Muscle of leg (tissue), 11 donors: Measurements from ENCODE around the gene PHLDA1. TPM values are rescaled to one million over a fixed set of nuclear protein-coding genes. Genes with fewer than 3 reads are reported as not detected.
"Not testable (repeated sequence)": the region's sequence is repeated elsewhere in the genome, so short reads cannot be mapped to it uniquely, and the experiment has no call there.

Experiments
- DNase-seq: peaks from one replicate; pipeline ENCODE4 v3.0.0; 2013
- H3K27ac ChIP-seq: one replicate; pipeline ENCODE4 v1.5.1; 2013; ENCODE audit warnings: mild to moderate bottlenecking, low read length, control low read depth
- H3K27me3 ChIP-seq: one replicate; pipeline ENCODE4 v1.6.1; 2013; ENCODE audit warnings: low read length; ENCODE audit not compliant: control insufficient read depth, insufficient read depth
- H3K36me3 ChIP-seq: one replicate; pipeline ENCODE4 v1.6.1; 2013; ENCODE audit warnings: low read length; ENCODE audit not compliant: control insufficient read depth, insufficient read depth
- H3K4me1 ChIP-seq: one replicate; pipeline ENCODE4 v1.6.1; 2013; ENCODE audit warnings: low read length; ENCODE audit not compliant: control insufficient read depth, insufficient read depth
- H3K4me3 ChIP-seq: one replicate; pipeline ENCODE4 v1.5.1; 2013; ENCODE audit warnings: low read length, control low read depth
- H3K9me3 ChIP-seq: replicated peaks from 2 replicates; pipeline ENCODE4 v1.6.1; 2013; ENCODE audit warnings: low read depth, low read length; ENCODE audit not compliant: control insufficient read depth
- WGBS: methylation state at CpG from one replicate; pipeline ENCODE4 v1.1.5; 2013; ENCODE audit warnings: missing lambda C conversion rate; ENCODE audit not compliant: insufficient coverage; 5-methylcytosine and 5-hydroxymethylcytosine counted together
- polyA plus RNA-seq, 8 donors: library from polyadenylated mRNA; unstranded; fragments of 120-200 nt; gene quantifications; one replicate each; pipeline versions ENCODE4 v1.2.1 to v1.2.3, GENCODE V29; 2013; ENCODE audit warnings: inconsistent platforms in 1 of 8, low replicate concordance in 1 of 8; ENCODE audit not compliant: insufficient read length in 8 of 8, insufficient read depth in 1 of 8
- total RNA-seq: library from RNA; stranded (reverse); fragments of 120-200 nt; gene quantifications from one replicate; pipeline ENCODE4 v1.2.4, GENCODE V29; 2013

Gene PHLDA1
- total and polyA plus RNA-seq, 9 donors = 15.3 to 42.0 (median 23.8) TPM

DNA sequence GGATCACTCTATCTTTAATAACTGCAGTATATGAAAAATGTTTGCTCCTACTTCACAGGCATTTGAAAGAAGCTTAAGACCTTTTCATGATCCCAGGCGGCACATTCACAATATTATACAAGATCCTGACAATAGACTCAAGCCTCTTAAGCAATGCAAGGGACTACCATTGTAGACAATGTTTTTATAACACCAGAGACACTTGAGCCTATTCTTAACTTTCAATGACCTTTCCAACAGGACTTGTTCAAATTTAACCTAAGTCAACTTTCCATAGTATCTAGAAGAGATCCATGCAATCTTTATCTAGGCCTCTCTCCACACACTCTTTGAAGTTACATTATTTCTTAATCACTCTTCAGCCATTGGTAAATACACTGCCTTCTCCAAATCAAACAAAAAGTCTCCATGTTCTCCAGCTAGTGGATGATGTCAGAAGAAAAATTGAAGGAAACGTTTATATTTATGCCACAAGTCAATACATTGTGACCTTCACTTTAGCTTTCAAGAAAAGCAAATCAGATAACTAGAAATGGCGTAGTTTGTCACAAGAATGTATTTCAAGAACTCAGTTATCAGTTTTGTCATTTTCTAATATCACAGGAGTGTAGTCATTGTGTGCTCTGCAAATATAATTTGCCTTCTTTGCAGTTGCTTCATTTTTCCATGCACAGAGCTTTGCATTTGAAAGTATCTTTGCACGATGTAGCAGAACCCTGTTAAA is 41.2 kb downstream of the PHLDA1 start:
- 100% methylated on average over 1 of the region's 4 CpGs for WGBS
- Histone ChIP-seq H3K27ac (no peak overlapping the region), H3K36me3 (no peaks in the 10 kb centered on the region), H3K4me1 (no peaks in the 10 kb centered on the region), H3K27me3 (no peaks in the 10 kb centered on the region), H3K4me3 (no peak overlapping the region), H3K9me3 (no peaks in the 10 kb centered on the region)
- DNase-seq = no peak

DNA sequence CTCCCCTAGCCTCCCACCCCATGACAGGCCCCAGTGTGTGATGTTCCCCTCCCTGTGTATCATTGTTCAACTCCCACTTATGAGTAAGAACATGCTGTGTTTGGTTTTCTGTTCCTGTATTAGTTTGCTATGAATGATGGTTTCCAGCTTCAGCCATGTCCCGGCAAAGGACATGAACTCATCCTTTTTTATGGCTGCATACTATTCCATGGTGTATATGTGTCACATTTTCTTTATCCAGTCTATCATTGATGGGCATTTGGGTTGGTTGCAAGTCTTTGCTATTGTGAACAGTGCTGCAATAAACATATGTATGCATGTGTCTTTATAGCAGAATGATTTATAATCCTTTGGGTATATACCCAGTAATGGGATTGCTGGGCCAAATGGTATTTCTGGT is 43.9 kb downstream of the PHLDA1 start:
- WGBS = no CpG with 5 or more reads among the region's 1 CpG
- not testable (repeated sequence) for H3K4me1 ChIP-seq, H3K27me3 ChIP-seq, H3K4me3 ChIP-seq, H3K36me3 ChIP-seq, H3K9me3 ChIP-seq, H3K27ac ChIP-seq, DNase-seq

DNA sequence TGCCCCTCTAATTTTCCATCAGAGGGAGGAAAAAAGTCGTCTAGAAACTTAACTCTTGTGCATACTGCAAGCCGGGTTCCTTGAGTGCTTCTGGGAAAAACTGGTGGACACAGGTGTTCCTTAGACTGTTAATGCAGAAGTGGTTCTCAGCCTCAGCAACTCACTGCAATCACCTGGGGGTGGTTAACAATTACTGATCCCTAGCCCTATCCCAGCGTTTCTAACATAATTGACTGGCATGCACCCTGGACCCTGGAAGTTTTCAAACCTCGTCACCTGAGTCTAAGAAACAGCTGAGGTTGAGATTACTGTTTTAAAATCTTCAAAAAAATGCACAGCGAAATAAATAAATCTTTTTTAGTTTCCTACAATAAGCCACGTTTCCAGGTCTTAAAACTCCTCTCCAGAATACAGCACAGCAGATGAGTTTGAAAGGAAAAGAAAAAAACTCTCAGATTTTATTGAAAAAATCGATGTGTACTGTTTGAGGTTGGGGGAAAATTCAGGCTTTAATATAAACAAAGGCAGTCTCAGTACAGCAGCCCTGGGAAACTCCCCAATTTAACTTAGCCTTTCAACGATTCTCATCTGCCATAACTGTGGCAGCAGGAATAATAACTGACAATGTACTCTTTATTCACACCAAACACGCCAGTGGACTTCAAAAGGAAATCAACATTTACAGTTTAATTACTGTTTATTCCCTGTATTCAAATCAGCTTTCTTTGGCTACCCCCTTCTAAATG is 45.4 kb downstream of the PHLDA1 start:
- Histone ChIP-seq H3K9me3 (no peaks in the 10 kb centered on the region), H3K27me3 (no peaks in the 10 kb centered on the region)
- WGBS = no CpG with 5 or more reads among the region's 9 CpGs

DNA sequence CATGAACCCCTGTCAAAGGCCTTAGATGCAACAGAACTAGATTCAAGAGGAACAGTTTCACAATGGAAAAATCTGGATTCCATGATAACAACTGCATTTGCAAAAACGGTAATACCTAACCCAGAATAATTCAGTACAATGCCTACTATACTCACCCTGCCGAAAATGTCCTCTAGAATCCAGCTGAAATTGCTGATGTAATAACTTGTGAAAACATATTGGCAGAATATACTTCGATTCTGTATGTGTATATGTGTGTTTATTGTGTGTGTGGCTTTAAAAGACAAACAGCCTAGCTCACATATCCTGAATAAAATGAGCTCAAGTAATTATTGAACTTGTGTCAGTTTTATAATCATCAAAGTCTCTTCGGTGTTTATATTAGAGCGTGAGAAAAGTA is 46.0 kb downstream of the PHLDA1 start:
- WGBS = no CpG with 5 or more reads among the region's 5 CpGs
- Histone ChIP-seq H3K9me3 (no peaks in the 10 kb centered on the region), H3K4me1 (peaks cover 9% of the 10 kb centered on the region), H3K4me3 (no peak overlapping the region), H3K27ac (no peak overlapping the region), H3K27me3 (no peaks in the 10 kb centered on the region), H3K36me3 (no peaks in the 10 kb centered on the region)
- no peak for DNase-seq

More for the DNA sequence above, 45.4 kb downstream of the PHLDA1 start:
- Histone ChIP-seq H3K27ac (no peak overlapping the region), H3K36me3 (no peaks in the 10 kb centered on the region), H3K4me3 (no peak overlapping the region), H3K4me1 (peaks cover 9% of the 10 kb centered on the region)
- DNase-seq = no peak

DNA sequence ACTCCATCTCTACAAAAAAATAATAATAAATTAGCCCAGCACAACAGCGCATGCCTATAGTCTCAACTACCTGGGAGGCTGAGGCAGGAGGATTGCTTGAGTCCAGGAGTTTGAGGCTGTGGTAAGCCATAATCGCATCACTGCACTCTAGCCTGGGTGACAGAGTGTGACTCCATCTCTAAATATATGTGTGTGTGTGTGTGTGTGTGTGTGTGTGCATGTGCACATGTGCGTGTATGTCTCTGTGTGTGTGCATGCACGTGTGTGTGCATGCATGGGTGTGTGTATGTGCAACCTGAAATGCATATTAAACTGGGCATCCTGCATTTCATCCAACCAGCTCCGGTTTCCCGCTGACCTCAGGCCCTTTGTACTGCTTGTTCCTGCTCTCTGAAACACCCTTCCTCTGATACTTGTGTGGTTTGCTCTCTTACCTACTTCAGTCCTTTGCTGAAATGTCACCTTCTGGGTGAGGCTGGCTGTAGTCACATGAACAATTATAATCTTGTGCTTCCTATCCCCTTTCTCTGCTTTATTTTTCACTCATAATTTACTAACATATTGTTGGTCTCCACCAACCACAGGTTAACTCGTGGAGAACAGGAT is 46.9 kb downstream of the PHLDA1 start:
- Histone ChIP-seq H3K4me3 (no peak overlapping the region), H3K27ac (no peak overlapping the region), H3K4me1 (peaks cover 9% of the 10 kb centered on the region), H3K36me3 (no peaks in the 10 kb centered on the region), H3K9me3 (no peaks in the 10 kb centered on the region), H3K27me3 (no peaks in the 10 kb centered on the region)
- no peak for DNase-seq
- 100% methylated on average over 2 of the region's 7 CpGs for WGBS

DNA sequence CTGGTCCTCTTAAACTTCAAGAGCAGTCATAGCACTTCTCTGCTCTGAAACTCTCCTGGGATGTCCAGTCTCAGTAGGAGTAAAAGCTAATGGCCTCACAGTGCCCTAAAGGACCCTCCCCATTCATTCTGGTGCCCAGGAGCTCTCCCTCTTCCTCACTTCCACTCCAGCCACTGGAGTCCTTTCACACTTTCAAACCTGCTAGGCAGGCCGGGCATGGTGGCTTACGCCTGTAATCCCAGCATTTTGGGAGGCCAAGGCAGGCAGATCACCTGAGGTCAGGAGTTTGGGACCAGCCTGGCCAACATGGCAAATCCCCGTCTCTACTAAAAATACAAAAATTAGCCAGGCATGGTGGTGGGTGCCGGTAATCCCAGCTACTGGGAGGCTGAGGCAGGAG is 47.7 kb downstream of the PHLDA1 start:
- H3K27ac ChIP-seq, H3K4me1 ChIP-seq, H3K36me3 ChIP-seq, H3K27me3 ChIP-seq, DNase-seq, H3K4me3 ChIP-seq, H3K9me3 ChIP-seq: not testable (repeated sequence)
- WGBS = 94% methylated on average over 2 of the region's 4 CpGs

DNA sequence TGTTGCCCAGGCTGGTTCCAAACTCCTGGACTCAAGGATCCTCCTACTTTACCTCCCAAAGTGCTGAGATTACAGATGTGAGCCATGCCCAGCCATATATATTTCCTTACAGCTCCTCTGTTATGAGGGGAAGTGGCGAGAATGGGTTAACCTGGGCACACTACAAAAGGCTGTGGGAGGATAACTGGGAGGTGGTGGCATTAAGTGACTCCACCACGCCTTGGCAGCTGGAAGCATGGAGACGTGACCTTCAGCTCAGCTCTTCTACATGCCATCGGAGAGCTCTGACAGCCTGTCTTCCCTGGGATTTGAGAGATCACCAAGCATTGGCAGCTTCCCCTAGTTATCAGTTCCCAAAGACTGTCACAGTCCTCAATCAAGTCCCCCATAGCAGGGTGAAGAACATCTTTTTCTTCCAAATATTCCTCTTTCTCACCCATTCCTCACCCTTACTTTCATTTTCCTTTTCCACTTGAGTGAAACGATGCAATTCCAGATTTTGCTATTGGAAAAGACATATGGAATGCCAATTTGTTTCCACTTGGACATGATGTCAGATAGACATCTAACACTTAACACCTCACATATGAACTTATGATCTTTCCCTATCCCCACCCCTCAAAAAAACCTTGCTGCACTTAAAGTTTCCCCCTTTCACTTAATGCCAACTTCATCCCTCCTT is 48.5 kb downstream of the PHLDA1 start:
- H3K27ac ChIP-seq = no peak overlapping the region

DNA sequence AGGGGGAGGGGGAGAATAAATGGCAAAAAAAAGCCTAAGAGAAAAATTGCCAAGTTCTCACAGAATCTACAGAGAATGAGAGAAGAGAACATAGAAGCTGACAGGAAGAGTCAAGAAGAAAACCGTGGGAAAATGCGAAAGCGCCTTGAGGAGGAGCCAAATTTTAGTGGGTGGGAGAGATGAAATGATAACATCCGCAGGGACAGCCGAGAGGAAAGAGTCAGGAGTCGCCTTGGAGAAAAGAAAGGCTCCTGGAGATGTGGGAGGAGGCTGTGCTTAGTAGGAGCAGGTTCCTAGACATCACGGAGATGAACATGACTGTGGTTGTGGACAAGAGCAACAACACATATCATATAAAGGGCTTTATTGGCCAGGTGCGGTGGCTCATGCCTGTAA is 49.4 kb downstream of the PHLDA1 start:
- Histone ChIP-seq H3K27ac (no peak overlapping the region), H3K4me1 (peaks cover 23% of the 10 kb centered on the region), H3K36me3 (no peaks in the 10 kb centered on the region), H3K4me3 (no peak overlapping the region), H3K27me3 (no peaks in the 10 kb centered on the region), H3K9me3 (no peaks in the 10 kb centered on the region)
- WGBS = 52% methylated on average over 5 of the region's 8 CpGs
- DNase-seq = peak; percentile 57

More for the DNA sequence above, 48.5 kb downstream of the PHLDA1 start:
- no peaks in the 10 kb centered on the region for H3K36me3 ChIP-seq
- peaks cover 15% of the 10 kb centered on the region for H3K4me1 ChIP-seq
- no peaks in the 10 kb centered on the region for H3K9me3 ChIP-seq
- no peaks in the 10 kb centered on the region for H3K27me3 ChIP-seq
- no peak for DNase-seq
- no peak overlapping the region for H3K4me3 ChIP-seq
- WGBS = 75% methylated on average over 3 of the region's 5 CpGs

DNA sequence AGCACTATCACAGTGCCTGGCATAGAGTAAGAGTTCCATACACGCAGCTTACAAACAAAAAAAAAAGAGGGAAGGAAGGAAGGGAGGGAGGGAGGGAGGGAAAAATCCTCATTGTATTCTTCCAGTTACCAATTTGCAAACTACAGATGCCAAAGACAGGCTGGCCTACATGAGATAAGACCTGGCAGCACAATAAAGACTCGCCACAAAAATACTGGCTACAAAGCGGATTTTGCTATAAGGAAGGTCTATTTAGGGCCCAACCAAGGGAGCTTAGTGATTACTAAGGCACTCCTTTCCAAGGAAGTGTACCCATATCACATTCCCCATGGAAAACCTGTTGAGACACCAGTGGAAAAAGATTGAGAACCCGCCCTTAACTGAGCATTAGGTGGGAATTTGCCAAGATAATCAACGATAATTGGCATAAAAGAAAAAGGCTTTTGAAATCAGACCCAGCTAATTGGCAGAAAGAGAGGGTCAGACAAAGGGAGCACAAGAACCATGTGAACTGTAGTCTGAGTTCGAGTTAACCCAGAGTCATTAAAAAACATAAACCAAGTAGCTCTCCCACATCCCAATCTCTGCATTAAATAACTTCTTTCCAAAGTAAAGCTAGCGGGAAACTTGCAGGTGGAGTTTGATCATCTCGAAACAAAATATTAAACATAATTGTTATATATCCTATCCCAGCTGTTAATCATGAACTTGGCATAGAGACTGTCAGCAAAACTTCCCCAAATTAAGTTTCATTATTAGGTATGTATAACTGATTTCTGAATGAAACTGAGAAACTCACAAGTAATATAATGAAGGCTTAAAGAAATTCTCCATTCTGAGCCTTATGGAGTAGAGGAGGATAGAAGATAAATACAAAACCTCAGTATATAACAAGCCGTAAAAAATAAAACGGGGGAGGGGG is 50.1 kb downstream of the PHLDA1 start:
- no CpG with 5 or more reads among the region's 10 CpGs for whole genome bisulfite sequencing
- H3K27me3 ChIP-seq = no peaks in the 10 kb centered on the region
- no peak overlapping the region for H3K4me3 ChIP-seq
- H3K36me3 ChIP-seq = no peaks in the 10 kb centered on the region
- no peaks in the 10 kb centered on the region for H3K9me3 ChIP-seq
- peaks cover 23% of the 10 kb centered on the region for H3K4me1 ChIP-seq
- no peak overlapping the region for H3K27ac ChIP-seq
- DNase-seq = no peak
